Ovary (tissue), 3 donors: Measurements from ENCODE around the gene CABCOCO1.

ENCODE experiments used
- EP300 ChIP-seq: sonication (generic); formaldehyde crosslinking; IDR thresholded peaks from one replicate; pipeline ENCODE4 v1.6.1; 2017; ENCODE audit warnings: antibody characterized with exemption
- POLR2A ChIP-seq: fragments of 450-650 bp; IDR thresholded peaks from one replicate; pipeline ENCODE4 v1.6.1; 2017; ENCODE audit warnings: antibody characterized with exemption, mild to moderate bottlenecking, moderate library complexity
- TF ChIP-seq, protein P1 (sequence below), 3 donors: fragments of 450-650 bp in 2 of 3; fragments of 200-600 bp in 1 of 3; IDR thresholded peaks; one replicate each; pipeline versions ENCODE4 v1.5.1 to v1.8.0; 2016 to 2022; ENCODE audit warnings: antibody characterized with exemption in 3 of 3, mild to moderate bottlenecking in 1 of 3
- donor health status: DM: no; HTN: no; CAD: no.

DNA sequence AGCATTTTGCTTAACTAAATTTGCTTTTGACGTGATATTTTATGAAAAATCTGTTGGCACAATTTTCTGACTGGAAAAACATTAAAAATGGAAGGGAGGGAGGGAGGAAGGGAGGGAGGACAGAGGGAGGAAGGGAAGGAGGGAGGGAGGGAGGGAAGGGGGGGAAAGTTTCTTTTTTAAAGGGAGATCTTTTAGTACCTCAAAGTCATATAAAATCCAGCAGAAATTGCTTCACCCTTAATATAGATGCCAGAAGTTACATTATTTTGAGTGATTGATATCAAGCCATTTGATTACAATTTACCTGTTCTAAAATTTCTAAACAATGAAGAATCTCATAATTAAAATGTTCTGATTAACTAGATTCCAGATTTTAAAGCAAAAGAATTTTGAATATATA lies 68.9 kb downstream of the CABCOCO1 start:
- TF ChIP-seq, protein P1, sequence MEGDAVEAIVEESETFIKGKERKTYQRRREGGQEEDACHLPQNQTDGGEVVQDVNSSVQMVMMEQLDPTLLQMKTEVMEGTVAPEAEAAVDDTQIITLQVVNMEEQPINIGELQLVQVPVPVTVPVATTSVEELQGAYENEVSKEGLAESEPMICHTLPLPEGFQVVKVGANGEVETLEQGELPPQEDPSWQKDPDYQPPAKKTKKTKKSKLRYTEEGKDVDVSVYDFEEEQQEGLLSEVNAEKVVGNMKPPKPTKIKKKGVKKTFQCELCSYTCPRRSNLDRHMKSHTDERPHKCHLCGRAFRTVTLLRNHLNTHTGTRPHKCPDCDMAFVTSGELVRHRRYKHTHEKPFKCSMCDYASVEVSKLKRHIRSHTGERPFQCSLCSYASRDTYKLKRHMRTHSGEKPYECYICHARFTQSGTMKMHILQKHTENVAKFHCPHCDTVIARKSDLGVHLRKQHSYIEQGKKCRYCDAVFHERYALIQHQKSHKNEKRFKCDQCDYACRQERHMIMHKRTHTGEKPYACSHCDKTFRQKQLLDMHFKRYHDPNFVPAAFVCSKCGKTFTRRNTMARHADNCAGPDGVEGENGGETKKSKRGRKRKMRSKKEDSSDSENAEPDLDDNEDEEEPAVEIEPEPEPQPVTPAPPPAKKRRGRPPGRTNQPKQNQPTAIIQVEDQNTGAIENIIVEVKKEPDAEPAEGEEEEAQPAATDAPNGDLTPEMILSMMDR (IDR thresholded peaks at IDR 0.05), result no peak
- TF ChIP-seq POLR2A, result no peak
- TF ChIP-seq EP300, result no peak
